HL-60 (cell line): Measurements from ENCODE around the gene MAGI2.

ENCODE experiments used
- CTCF ChIP-seq: IDR thresholded peaks from one replicate; pipeline ENCODE4 v1.5.1; 2011; ENCODE audit warnings: low read length, control low read depth, inconsistent platforms; ENCODE audit not compliant: insufficient read depth
- GABPA ChIP-seq: IDR thresholded peaks from 2 replicates; pipeline ENCODE4 v1.6.1; 2012; ENCODE audit warnings: low read depth
- POLR2AphosphoS5 ChIP-seq: IDR thresholded peaks from 2 replicates; pipeline ENCODE4 v1.6.1; 2012; ENCODE audit warnings: low read depth
- REST ChIP-seq: IDR thresholded peaks from 2 replicates; pipeline ENCODE4 v1.6.1; 2012; ENCODE audit warnings: low read depth; ENCODE audit not compliant: insufficient replicate concordance

GRCh38 chr7:79199266-79199665 lies 254.2 kb downstream of the MAGI2 start:
- no peak for TF ChIP-seq CTCF
- TF ChIP-seq POLR2AphosphoS5: no peak
- no peak for TF ChIP-seq GABPA
- no peak for TF ChIP-seq REST
